Measurements from ENCODE around the gene C3AR1.

C3AR1 gene

DNA sequence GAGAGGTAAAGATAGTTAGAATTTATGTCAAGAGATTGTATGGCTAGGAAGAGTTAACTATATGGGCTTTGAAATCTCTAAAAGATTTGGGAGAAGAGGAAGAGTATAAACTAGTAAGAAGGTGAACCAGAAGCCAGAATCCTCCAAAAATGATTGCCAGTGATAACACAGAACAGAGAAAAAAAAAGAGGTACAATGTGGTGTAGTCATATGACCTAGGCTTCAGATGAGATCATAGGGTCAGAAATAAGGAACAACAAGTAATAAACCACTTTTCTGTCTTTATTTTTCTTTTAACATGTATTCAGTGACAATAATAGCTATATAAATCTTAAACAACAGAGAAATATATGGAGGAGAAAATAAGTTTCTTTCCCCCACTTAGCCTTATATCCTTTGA lies 14.0 kb upstream of the C3AR1 start:
- TF ChIP-seq, protein P1, sequence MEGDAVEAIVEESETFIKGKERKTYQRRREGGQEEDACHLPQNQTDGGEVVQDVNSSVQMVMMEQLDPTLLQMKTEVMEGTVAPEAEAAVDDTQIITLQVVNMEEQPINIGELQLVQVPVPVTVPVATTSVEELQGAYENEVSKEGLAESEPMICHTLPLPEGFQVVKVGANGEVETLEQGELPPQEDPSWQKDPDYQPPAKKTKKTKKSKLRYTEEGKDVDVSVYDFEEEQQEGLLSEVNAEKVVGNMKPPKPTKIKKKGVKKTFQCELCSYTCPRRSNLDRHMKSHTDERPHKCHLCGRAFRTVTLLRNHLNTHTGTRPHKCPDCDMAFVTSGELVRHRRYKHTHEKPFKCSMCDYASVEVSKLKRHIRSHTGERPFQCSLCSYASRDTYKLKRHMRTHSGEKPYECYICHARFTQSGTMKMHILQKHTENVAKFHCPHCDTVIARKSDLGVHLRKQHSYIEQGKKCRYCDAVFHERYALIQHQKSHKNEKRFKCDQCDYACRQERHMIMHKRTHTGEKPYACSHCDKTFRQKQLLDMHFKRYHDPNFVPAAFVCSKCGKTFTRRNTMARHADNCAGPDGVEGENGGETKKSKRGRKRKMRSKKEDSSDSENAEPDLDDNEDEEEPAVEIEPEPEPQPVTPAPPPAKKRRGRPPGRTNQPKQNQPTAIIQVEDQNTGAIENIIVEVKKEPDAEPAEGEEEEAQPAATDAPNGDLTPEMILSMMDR (IDR thresholded peaks at IDR 0.05; ENCODE audit: insufficient read depth, low read length): no peak
- TF ChIP-seq POLR2AphosphoS5 (IDR thresholded peaks at IDR 0.05; ENCODE audit: low read depth): no peak
- no peak for TF ChIP-seq SPI1 (IDR thresholded peaks at IDR 0.05; ENCODE audit: borderline replicate concordance, low read depth)
- TF ChIP-seq, protein P2, sequence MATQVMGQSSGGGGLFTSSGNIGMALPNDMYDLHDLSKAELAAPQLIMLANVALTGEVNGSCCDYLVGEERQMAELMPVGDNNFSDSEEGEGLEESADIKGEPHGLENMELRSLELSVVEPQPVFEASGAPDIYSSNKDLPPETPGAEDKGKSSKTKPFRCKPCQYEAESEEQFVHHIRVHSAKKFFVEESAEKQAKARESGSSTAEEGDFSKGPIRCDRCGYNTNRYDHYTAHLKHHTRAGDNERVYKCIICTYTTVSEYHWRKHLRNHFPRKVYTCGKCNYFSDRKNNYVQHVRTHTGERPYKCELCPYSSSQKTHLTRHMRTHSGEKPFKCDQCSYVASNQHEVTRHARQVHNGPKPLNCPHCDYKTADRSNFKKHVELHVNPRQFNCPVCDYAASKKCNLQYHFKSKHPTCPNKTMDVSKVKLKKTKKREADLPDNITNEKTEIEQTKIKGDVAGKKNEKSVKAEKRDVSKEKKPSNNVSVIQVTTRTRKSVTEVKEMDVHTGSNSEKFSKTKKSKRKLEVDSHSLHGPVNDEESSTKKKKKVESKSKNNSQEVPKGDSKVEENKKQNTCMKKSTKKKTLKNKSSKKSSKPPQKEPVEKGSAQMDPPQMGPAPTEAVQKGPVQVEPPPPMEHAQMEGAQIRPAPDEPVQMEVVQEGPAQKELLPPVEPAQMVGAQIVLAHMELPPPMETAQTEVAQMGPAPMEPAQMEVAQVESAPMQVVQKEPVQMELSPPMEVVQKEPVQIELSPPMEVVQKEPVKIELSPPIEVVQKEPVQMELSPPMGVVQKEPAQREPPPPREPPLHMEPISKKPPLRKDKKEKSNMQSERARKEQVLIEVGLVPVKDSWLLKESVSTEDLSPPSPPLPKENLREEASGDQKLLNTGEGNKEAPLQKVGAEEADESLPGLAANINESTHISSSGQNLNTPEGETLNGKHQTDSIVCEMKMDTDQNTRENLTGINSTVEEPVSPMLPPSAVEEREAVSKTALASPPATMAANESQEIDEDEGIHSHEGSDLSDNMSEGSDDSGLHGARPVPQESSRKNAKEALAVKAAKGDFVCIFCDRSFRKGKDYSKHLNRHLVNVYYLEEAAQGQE (IDR thresholded peaks at IDR 0.05; ENCODE audit: insufficient replicate concordance, low read depth): no peak
- TF ChIP-seq GABPA (IDR thresholded peaks at IDR 0.05; ENCODE audit: low read depth): no peak
- no peak for DNase-seq (ENCODE audit: low read depth in 1 of 2, low spot score in 1 of 2)
- no peaks in the 10 kb centered on the region for H3K27me3 ChIP-seq (ENCODE audit: insufficient read depth, poor library complexity, severe bottlenecking)
- H3K27ac ChIP-seq (replicated peaks): peak overlapping the region; percentile 86
- H3K4me3 ChIP-seq (replicated peaks; ENCODE audit: insufficient read depth, low read length): no peak overlapping the region

DNA sequence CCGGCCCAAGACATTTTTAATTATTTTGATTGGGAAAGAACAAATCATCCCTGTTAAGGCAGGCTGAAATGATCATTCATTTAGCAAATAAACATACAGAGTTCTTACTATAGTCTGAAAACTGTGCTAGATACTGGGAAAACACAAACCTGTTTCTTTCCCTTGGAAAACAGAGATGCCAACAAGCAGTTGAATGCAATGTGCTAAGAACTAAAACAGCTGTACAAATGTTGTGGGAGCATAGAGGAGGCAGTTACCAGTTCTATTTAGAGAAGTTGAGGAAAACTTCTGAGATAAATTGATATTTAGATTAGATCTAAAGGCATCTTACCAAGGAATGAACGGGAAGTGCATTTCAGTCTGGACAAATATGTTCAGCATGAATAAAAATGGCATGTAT lies 12.8 kb upstream of the C3AR1 start:
- Histone ChIP-seq H3K27ac (replicated peaks) (no peak overlapping the region; the same call in 1 of the 2 replicates), H3K27me3 (ENCODE audit: insufficient read depth, poor library complexity, severe bottlenecking) (no peaks in the 10 kb centered on the region), H3K4me3 (replicated peaks; ENCODE audit: insufficient read depth, low read length) (no peak overlapping the region)
- DNase-seq (ENCODE audit: low read depth in 1 of 2, low spot score in 1 of 2): no peak
- TF ChIP-seq POLR2AphosphoS5 (IDR thresholded peaks at IDR 0.05; ENCODE audit: low read depth) (no peak), SPI1 (IDR thresholded peaks at IDR 0.05; ENCODE audit: borderline replicate concordance, low read depth) (no peak), GABPA (IDR thresholded peaks at IDR 0.05; ENCODE audit: low read depth) (no peak)
- TF ChIP-seq, protein P1 (IDR thresholded peaks at IDR 0.05; ENCODE audit: insufficient read depth, low read length): no peak
- TF ChIP-seq, protein P2 (IDR thresholded peaks at IDR 0.05; ENCODE audit: insufficient replicate concordance, low read depth): no peak

DNA sequence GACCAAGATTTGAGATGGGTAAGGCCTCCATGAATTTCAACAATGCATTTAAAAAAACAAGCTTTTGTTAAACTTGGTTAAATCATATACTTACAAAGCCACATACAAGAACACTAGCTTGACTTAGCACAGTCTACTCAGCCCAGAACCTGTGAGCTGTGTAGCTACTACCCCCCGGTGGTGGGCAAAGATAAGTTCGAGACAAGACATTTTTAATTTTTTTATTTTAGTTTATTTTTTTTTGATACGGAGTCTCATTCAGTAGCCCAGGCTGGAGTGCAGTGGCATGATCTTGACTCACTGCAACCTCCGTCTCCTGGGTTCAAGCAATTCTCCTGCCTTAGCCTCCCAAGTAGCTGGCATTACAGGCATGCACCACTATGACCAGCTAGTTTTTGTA lies 12.2 kb upstream of the C3AR1 start:
- peak; percentile 38 to 69 for DNase-seq (ENCODE audit: low read depth in 1 of 2, low spot score in 1 of 2)
- TF ChIP-seq SPI1 (IDR thresholded peaks at IDR 0.05; ENCODE audit: borderline replicate concordance, low read depth) (no peak), GABPA (IDR thresholded peaks at IDR 0.05; ENCODE audit: low read depth) (no peak), POLR2AphosphoS5 (IDR thresholded peaks at IDR 0.05; ENCODE audit: low read depth) (no peak)
- TF ChIP-seq, protein P1 (IDR thresholded peaks at IDR 0.05; ENCODE audit: insufficient read depth, low read length): no peak
- TF ChIP-seq, protein P2 (IDR thresholded peaks at IDR 0.05; ENCODE audit: insufficient replicate concordance, low read depth): no peak
- no peak overlapping the region for H3K27ac ChIP-seq (replicated peaks)
- no peak overlapping the region for H3K4me3 ChIP-seq (replicated peaks; ENCODE audit: insufficient read depth, low read length)
- H3K27me3 ChIP-seq (ENCODE audit: insufficient read depth, poor library complexity, severe bottlenecking): no peaks in the 10 kb centered on the region
